IMR-90 (cell line): ENCODE data around the gene NFATC1. TPM values are rescaled to one million over a fixed set of nuclear protein-coding genes. Genes with fewer than 3 reads are reported as not detected.

Source experiments
- ATAC-seq: fragments of 200-7000 bp; cut with Tn5 transposase; 2 replicates; pipeline ENCODE4 v1.9.1; 2020; ENCODE audit warnings: low read depth, mild to moderate bottlenecking, moderate library complexity
- BruUV-seq: library from RNA; stranded (reverse); fragments of 400-500 nt; replicated peaks from 2 replicates; lab custom pipeline; 2021; lab: Mats Ljungman, UMichigan
- CTCF ChIA-PET: fragments of 300-600 bp; formaldehyde crosslinking; extraction: SDS; loops from one replicate; lab custom pipeline; 2021; ENCODE audit warnings: antibody characterized with exemption; lab: Yijun Ruan, JAX
- POLR2A ChIA-PET: fragments of 300-600 bp; sonication (Branson Sonifier 250); formaldehyde crosslinking; loops from one replicate; lab custom pipeline; 2022; ENCODE audit warnings: antibody characterized with exemption; ENCODE audit not compliant: unreplicated experiment; lab: Charles Lee
- DNase-seq: peaks from one replicate; pipeline ENCODE4 v3.0.0; 2013
- H2AFZ ChIP-seq: replicated peaks from 2 replicates; pipeline ENCODE3; 2013; ENCODE audit warnings: low read length, mild to moderate bottlenecking; ENCODE audit not compliant: poor library complexity
- H2AK5ac ChIP-seq: 2 replicates; pipeline ENCODE4 v1.6.1; 2013; ENCODE audit warnings: low read depth, low read length, inconsistent platforms
- H2AK9ac ChIP-seq: replicated peaks from 2 replicates; pipeline ENCODE3; 2013; ENCODE audit warnings: mild to moderate bottlenecking, low read depth, low read length, moderate library complexity; ENCODE audit not compliant: poor library complexity
- H2BK120ac ChIP-seq: 2 replicates; pipeline ENCODE4 v1.6.1; 2013; ENCODE audit warnings: low read depth, low read length, inconsistent platforms
- H2BK15ac ChIP-seq: 3 replicates; pipeline ENCODE4 v1.6.1; 2013; ENCODE audit warnings: low read depth, low read length, inconsistent platforms
- H2BK20ac ChIP-seq: 2 replicates; pipeline ENCODE4 v1.6.1; 2013; ENCODE audit warnings: low read depth, mild to moderate bottlenecking, inconsistent platforms, low read length, moderate library complexity
- H2BK5ac ChIP-seq: 2 replicates; pipeline ENCODE4 v1.6.1; 2013; ENCODE audit warnings: mild to moderate bottlenecking, low read depth, low read length, inconsistent platforms; ENCODE audit not compliant: poor library complexity, severe bottlenecking
- H3K14ac ChIP-seq: replicated peaks from 2 replicates; pipeline ENCODE4 v1.6.1; 2013; ENCODE audit warnings: low read depth, low read length, inconsistent platforms
- H3K18ac ChIP-seq: 2 replicates; pipeline ENCODE4 v1.6.1; 2013; ENCODE audit warnings: low read depth, low read length, control low read depth
- H3K23ac ChIP-seq: 2 replicates; pipeline ENCODE4 v1.6.1; 2013; ENCODE audit warnings: low read depth, low read length, inconsistent platforms
- H3K27ac ChIP-seq: 2 replicates; pipeline ENCODE4 v1.5.1; 2013; ENCODE audit warnings: mild to moderate bottlenecking, control low read depth, low read length; ENCODE audit not compliant: insufficient read depth
- H3K27me3 ChIP-seq: 2 replicates; pipeline ENCODE4 v1.6.1; 2013; ENCODE audit warnings: low read length; ENCODE audit not compliant: control insufficient read depth, insufficient read depth
- H3K36me3 ChIP-seq: 2 replicates; pipeline ENCODE4 v1.6.1; 2013; ENCODE audit warnings: low read length, mixed read lengths; ENCODE audit not compliant: control insufficient read depth, insufficient read depth
- H3K4ac ChIP-seq: 2 replicates; pipeline ENCODE4 v1.6.1; 2013; ENCODE audit warnings: low read depth, low read length, inconsistent platforms
- H3K4me1 ChIP-seq: 2 replicates; pipeline ENCODE4 v1.6.1; 2013; ENCODE audit warnings: low read length, mixed read lengths; ENCODE audit not compliant: control insufficient read depth, insufficient read depth
- H3K4me2 ChIP-seq: 2 replicates; pipeline ENCODE4 v1.6.1; 2013; ENCODE audit warnings: low read depth, mild to moderate bottlenecking, control low read depth, low read length, moderate library complexity
- H3K4me3 ChIP-seq: 2 replicates; pipeline ENCODE4 v1.5.1; 2013; ENCODE audit warnings: low read depth, mild to moderate bottlenecking, control low read depth, low read length, moderate library complexity; ENCODE audit not compliant: insufficient read depth
- H3K56ac ChIP-seq: 2 replicates; pipeline ENCODE4 v1.6.1; 2013; ENCODE audit warnings: low read length, inconsistent platforms; ENCODE audit not compliant: insufficient read depth; ENCODE audit errors: extremely low read depth
- H3K79me1 ChIP-seq, 2 experiments: 2 replicates each; pipeline ENCODE4 v1.6.1; 2013; ENCODE audit warnings: low read length in 2 of 2, inconsistent platforms in 1 of 2, low read depth in 1 of 2
- H3K9ac ChIP-seq: 2 replicates; pipeline ENCODE4 v1.6.1; 2013; ENCODE audit warnings: low read depth, low read length, control low read depth
- H3K9me1 ChIP-seq: 2 replicates; pipeline ENCODE4 v1.6.1; 2013; ENCODE audit warnings: low read length, inconsistent platforms; ENCODE audit not compliant: insufficient read depth
- H3K9me3 ChIP-seq: 2 replicates; pipeline ENCODE4 v1.6.1; 2013; ENCODE audit warnings: low read length; ENCODE audit not compliant: control insufficient read depth, insufficient read depth
- H4K20me1 ChIP-seq: 2 replicates; pipeline ENCODE4 v1.6.1; 2013; ENCODE audit warnings: low read length, inconsistent platforms; ENCODE audit not compliant: insufficient read depth
- H4K5ac ChIP-seq: 2 replicates; pipeline ENCODE4 v1.6.1; 2013; ENCODE audit warnings: mild to moderate bottlenecking, low read depth, low read length, control low read depth
- H4K8ac ChIP-seq, 2 experiments: 2 replicates each; pipeline ENCODE4 v1.6.1; 2013; ENCODE audit warnings: low read depth in 2 of 2, low read length in 2 of 2, control low read depth in 1 of 2, inconsistent platforms in 1 of 2
- H4K91ac ChIP-seq: 2 replicates; pipeline ENCODE4 v1.6.1; 2013; ENCODE audit warnings: low read depth, low read length, inconsistent platforms; ENCODE audit not compliant: insufficient read depth
- BHLHE40 ChIP-seq: fragments of 150-350 bp; IDR thresholded peaks from 2 replicates; pipeline ENCODE4 v1.6.1; 2016; ENCODE audit warnings: mild to moderate bottlenecking, low read depth, low read length
- CEBPB ChIP-seq: IDR thresholded peaks from 2 replicates; pipeline ENCODE4 v1.6.1; 2012; ENCODE audit warnings: low read depth, low read length, improper control_type of control experiment
- FOS ChIP-seq: fragments of 150-350 bp; IDR thresholded peaks from 2 replicates; pipeline ENCODE4 v1.6.1; 2016; ENCODE audit warnings: low read depth, low read length
- MAFK ChIP-seq: IDR thresholded peaks from 2 replicates; pipeline ENCODE4 v1.6.1; 2012; ENCODE audit warnings: low read depth, low read length, improper control_type of control experiment
- MAZ ChIP-seq: IDR thresholded peaks from 2 replicates; pipeline ENCODE4 v1.6.1; 2012; ENCODE audit warnings: low read depth, mild to moderate bottlenecking, low read length, improper control_type of control experiment, moderate library complexity, borderline replicate concordance
- MXI1 ChIP-seq: IDR thresholded peaks from 2 replicates; pipeline ENCODE4 v1.6.1; 2012; ENCODE audit warnings: low read depth, mild to moderate bottlenecking, low read length, moderate library complexity, borderline replicate concordance
- POLR2A ChIP-seq: IDR thresholded peaks from 2 replicates; pipeline ENCODE4 v1.6.1; 2012; ENCODE audit warnings: mild to moderate bottlenecking, low read depth, low read length
- RAD21 ChIP-seq: IDR thresholded peaks from 2 replicates; pipeline ENCODE4 v1.6.1; 2012; ENCODE audit warnings: low read length, improper control_type of control experiment
- RCOR1 ChIP-seq: IDR thresholded peaks from 2 replicates; pipeline ENCODE4 v1.6.1; 2012; ENCODE audit warnings: mild to moderate bottlenecking, low read length, improper control_type of control experiment; ENCODE audit not compliant: insufficient replicate concordance
- RFX5 ChIP-seq: IDR thresholded peaks from 2 replicates; pipeline ENCODE4 v1.8.0; 2012; ENCODE audit warnings: low read depth, mild to moderate bottlenecking, low read length, moderate library complexity
- WGBS, 2 experiments: methylation state at CpG; one replicate each; pipeline versions ENCODE4 v1.1.5 to v1.1.7; 2013; ENCODE audit warnings: missing lambda C conversion rate in 2 of 2; ENCODE audit not compliant: insufficient read length in 1 of 2; ENCODE audit errors: extremely low coverage in 2 of 2; 5-methylcytosine and 5-hydroxymethylcytosine counted together
- dilution Hi-C: fragments of 300-500 bp; cut with HindIII; formaldehyde crosslinking; loops from one replicate; pipeline ENCODE4 v1.14.3; 2018; ENCODE audit warnings: low sequenced_read_pairs; ENCODE audit not compliant: unreplicated experiment
- in situ Hi-C: fragments of 300-500 bp; cut with MboI; formaldehyde crosslinking; loops from 3 replicates; pipeline ENCODE4 v1.14.3; 2019; ENCODE audit warnings: low sequenced_read_pairs, inconsistent platforms, mixed read lengths
- intact Hi-C: fragments of 100-400 bp; cut with micrococcal nuclease; formaldehyde crosslinking; loops from 2 replicates; pipeline ENCODE4 v1.10.0; 2022
- polyA plus RNA-seq, 3 experiments: library from polyadenylated mRNA; depleted of rRNA; stranded (reverse); fragments of >200 nt; gene quantifications; 2 replicates each; pipeline ENCODE4 v1.2.3, GENCODE V29; 2012; ENCODE audit warnings: low replicate concordance in 1 of 3
- total RNA-seq: library from RNA; depleted of rRNA; stranded (reverse); fragments of >200 nt; gene quantifications from 2 replicates; pipeline ENCODE4 v1.2.3, GENCODE V29; 2012
- TF ChIP-seq, protein P1 (sequence below): fragments of 150-350 bp; IDR thresholded peaks from 2 replicates; pipeline ENCODE4 v1.6.1; 2016; ENCODE audit warnings: low read depth, mild to moderate bottlenecking, low read length, moderate library complexity, borderline replicate concordance
- TF ChIP-seq, protein P2 (sequence below): conservative IDR thresholded peaks from 2 replicates; pipeline ENCODE4 v1.5.1; 2012; ENCODE audit warnings: mild to moderate bottlenecking, low read depth, low read length, improper control_type of control experiment
- TF ChIP-seq, protein P3 (sequence below): fragments of 150-350 bp; IDR thresholded peaks from 2 replicates; pipeline ENCODE4 v1.6.1; 2017; ENCODE audit warnings: mild to moderate bottlenecking, antibody characterized with exemption, low read length, low read depth

NFATC1 gene
- total and polyA plus RNA-seq, 2 of the 4 experiments (the other 2 are of a cell fraction), result 0.36 to 1.8 TPM

DNA sequence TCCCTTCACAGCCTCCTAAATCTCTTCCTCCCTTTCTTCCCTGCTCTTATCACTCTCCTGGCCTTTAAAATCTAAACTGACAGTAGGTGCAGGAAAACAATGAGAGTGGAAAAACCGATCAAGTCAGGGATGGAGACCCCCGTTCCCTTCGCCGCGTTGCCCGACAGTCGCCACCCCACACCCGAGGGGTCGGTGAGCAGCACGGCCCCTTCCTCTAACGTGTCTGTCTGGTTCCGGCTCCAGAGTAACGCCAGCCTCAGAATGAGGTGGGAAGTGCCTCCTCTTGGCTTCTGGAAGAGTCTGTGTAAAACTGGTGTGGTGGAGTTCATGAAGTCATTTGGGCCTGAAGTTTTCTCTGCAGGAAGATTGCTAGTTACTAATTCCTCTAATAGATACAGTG, 138.6 kb downstream of the NFATC1 start:
- H2AK9ac ChIP-seq, result no peak overlapping the region
- H3K4me1 ChIP-seq, result no peaks in the 10 kb centered on the region
- H3K9ac ChIP-seq, result no peak overlapping the region
- H2BK120ac ChIP-seq, result no peak overlapping the region
- intact Hi-C loops, result no loop called here
- no peak overlapping the region for H4K91ac ChIP-seq
- H2AK5ac ChIP-seq, result no peak overlapping the region
- ATAC-seq, result no peak
- H3K4me3 ChIP-seq, result no peak overlapping the region
- in situ Hi-C loops, result loop anchor here (5.0 kb wide), 1 partner anchor 157 kb away; no protein-coding TSS in a partner anchor
- no peak overlapping the region for H2BK15ac ChIP-seq
- H3K36me3 ChIP-seq, result no peaks in the 10 kb centered on the region
- no peak overlapping the region for H3K23ac ChIP-seq
- H2AFZ ChIP-seq, result no peak overlapping the region
- H3K27ac ChIP-seq, result no peak overlapping the region
- H2BK20ac ChIP-seq, result no peak overlapping the region
- BruUV-seq, result no TSS peak
- H3K4me2 ChIP-seq, result no peak overlapping the region
- H3K4ac ChIP-seq, result no peak overlapping the region
- H3K56ac ChIP-seq, result no peak overlapping the region
- no peak overlapping the region for H2BK5ac ChIP-seq
- dilution Hi-C loops, result no loop called here
- H3K18ac ChIP-seq, result no peak overlapping the region
- H4K8ac ChIP-seq, result no peak overlapping the region
- WGBS, 2 experiments, result no CpG with 5 or more reads among the region's 13 CpGs
- no peaks in the 10 kb centered on the region for H3K79me1 ChIP-seq
- no peak for DNase-seq
- ChIA-PET POLR2A (no interaction called here), CTCF (no interaction called here)
- H4K5ac ChIP-seq, result no peak overlapping the region
- H3K9me3 ChIP-seq, result peaks cover 5% of the 10 kb centered on the region
- no peak overlapping the region for H3K14ac ChIP-seq
- H3K27me3 ChIP-seq, result peaks cover 34% of the 10 kb centered on the region
- no peaks in the 10 kb centered on the region for H3K9me1 ChIP-seq
- H4K20me1 ChIP-seq, result no peaks in the 10 kb centered on the region; the same call in 1 of the 2 replicates
- TF ChIP-seq RCOR1 (no peak), MAFK (no peak), POLR2A (no peak), MAZ (no peak), MXI1 (no peak), RAD21 (no peak), RFX5 (no peak), BHLHE40 (no peak), FOS (no peak), CEBPB (no peak)
- TF ChIP-seq, protein P1, sequence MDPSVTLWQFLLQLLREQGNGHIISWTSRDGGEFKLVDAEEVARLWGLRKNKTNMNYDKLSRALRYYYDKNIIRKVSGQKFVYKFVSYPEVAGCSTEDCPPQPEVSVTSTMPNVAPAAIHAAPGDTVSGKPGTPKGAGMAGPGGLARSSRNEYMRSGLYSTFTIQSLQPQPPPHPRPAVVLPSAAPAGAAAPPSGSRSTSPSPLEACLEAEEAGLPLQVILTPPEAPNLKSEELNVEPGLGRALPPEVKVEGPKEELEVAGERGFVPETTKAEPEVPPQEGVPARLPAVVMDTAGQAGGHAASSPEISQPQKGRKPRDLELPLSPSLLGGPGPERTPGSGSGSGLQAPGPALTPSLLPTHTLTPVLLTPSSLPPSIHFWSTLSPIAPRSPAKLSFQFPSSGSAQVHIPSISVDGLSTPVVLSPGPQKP, result no peak
- TF ChIP-seq, protein P2, sequence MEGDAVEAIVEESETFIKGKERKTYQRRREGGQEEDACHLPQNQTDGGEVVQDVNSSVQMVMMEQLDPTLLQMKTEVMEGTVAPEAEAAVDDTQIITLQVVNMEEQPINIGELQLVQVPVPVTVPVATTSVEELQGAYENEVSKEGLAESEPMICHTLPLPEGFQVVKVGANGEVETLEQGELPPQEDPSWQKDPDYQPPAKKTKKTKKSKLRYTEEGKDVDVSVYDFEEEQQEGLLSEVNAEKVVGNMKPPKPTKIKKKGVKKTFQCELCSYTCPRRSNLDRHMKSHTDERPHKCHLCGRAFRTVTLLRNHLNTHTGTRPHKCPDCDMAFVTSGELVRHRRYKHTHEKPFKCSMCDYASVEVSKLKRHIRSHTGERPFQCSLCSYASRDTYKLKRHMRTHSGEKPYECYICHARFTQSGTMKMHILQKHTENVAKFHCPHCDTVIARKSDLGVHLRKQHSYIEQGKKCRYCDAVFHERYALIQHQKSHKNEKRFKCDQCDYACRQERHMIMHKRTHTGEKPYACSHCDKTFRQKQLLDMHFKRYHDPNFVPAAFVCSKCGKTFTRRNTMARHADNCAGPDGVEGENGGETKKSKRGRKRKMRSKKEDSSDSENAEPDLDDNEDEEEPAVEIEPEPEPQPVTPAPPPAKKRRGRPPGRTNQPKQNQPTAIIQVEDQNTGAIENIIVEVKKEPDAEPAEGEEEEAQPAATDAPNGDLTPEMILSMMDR, result no peak
- TF ChIP-seq, protein P3, sequence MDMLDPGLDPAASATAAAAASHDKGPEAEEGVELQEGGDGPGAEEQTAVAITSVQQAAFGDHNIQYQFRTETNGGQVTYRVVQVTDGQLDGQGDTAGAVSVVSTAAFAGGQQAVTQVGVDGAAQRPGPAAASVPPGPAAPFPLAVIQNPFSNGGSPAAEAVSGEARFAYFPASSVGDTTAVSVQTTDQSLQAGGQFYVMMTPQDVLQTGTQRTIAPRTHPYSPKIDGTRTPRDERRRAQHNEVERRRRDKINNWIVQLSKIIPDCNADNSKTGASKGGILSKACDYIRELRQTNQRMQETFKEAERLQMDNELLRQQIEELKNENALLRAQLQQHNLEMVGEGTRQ, result no peak
